ENCODE results near the gene CPLX1.

The CPLX1 gene

GRCh38 chr4:763191-763810, 62.6 kb downstream of the CPLX1 start:
- Histone ChIP-seq H2BK5ac (ENCODE audit: low read length) (no peak overlapping the region), H3K4me2 (ENCODE audit: insufficient read depth, low read length, poor library complexity, severe bottlenecking) (no peak overlapping the region), H2BK15ac (ENCODE audit: low read length) (no peak overlapping the region), H3K27me3 (ENCODE audit: control insufficient read depth in 3 of 3, insufficient read depth in 3 of 3, low read depth in 1 of 3, low read length in 3 of 3) (no peaks in the 10 kb centered on the region), H3K14ac (ENCODE audit: low read length) (no peak overlapping the region), H2BK12ac (ENCODE audit: low read length) (no peak overlapping the region), H2BK120ac (ENCODE audit: low read depth, low read length) (no peak overlapping the region), H4K91ac (ENCODE audit: low read depth, low read length, poor library complexity) (no peak overlapping the region), H3K23ac (ENCODE audit: low read depth, low read length, poor library complexity) (peak overlapping the region; percentile 56), H3K27ac (replicated peaks; ENCODE audit: low read length) (no peak overlapping the region), H3K4ac (ENCODE audit: low read length) (no peak overlapping the region), H3K18ac (ENCODE audit: low read length) (no peak overlapping the region), H3K79me1 (ENCODE audit: low read depth, low read length) (peaks cover 3% of the 10 kb centered on the region), H3K36me3 (replicated peaks in 1 of 2; ENCODE audit: control insufficient read depth in 2 of 2, insufficient read depth in 2 of 2, low read length in 2 of 2) (peaks cover 65 to 85% of the 10 kb centered on the region in 2 donors), H3K9ac (ENCODE audit: low read depth, low read length, poor library complexity) (no peak overlapping the region), H2AFZ (ENCODE audit: low read length) (no peak overlapping the region), H3K4me1 (ENCODE audit: control insufficient read depth in 2 of 2, insufficient read depth in 1 of 2, low read depth in 1 of 2, low read length in 2 of 2) (no peaks in the 10 kb centered on the region), H3K4me3 (ENCODE audit: low read length in 2 of 2) (no peak overlapping the region), H2AK5ac (ENCODE audit: low read depth, low read length) (no peak overlapping the region), H3K9me3 (replicated peaks in 1 of 2; ENCODE audit: control insufficient read depth in 2 of 2, insufficient read depth in 1 of 2, low read depth in 1 of 2, low read length in 2 of 2) (peaks cover 26 to 53% of the 10 kb centered on the region in 2 donors), H4K8ac (ENCODE audit: low read depth, low read length) (no peak overlapping the region)
- DNase-seq (ENCODE audit: low spot score): no peak
- WGBS, 2 donors (ENCODE audit: extremely low coverage in 2 of 2, insufficient read length in 2 of 2, insufficient replicate concordance in 1 of 2): no CpG with 5 or more reads among the region's 23 CpGs

GRCh38 chr4:762211-763190, 63.4 kb downstream of the CPLX1 start:
- H3K36me3 ChIP-seq (replicated peaks in 1 of 2; ENCODE audit: control insufficient read depth in 2 of 2, insufficient read depth in 2 of 2, low read length in 2 of 2): peaks cover 62 to 83% of the 10 kb centered on the region in 2 donors
- no peak overlapping the region for H2BK5ac ChIP-seq (ENCODE audit: low read length)
- H4K91ac ChIP-seq (ENCODE audit: low read depth, low read length, poor library complexity): no peak overlapping the region
- WGBS, 2 donors (ENCODE audit: extremely low coverage in 2 of 2, insufficient read length in 2 of 2, insufficient replicate concordance in 1 of 2): no CpG with 5 or more reads among the region's 24 CpGs
- H3K18ac ChIP-seq (ENCODE audit: low read length): no peak overlapping the region
- H2BK12ac ChIP-seq (ENCODE audit: low read length): no peak overlapping the region
- peaks cover 26 to 50% of the 10 kb centered on the region in 2 donors for H3K9me3 ChIP-seq (replicated peaks in 1 of 2; ENCODE audit: control insufficient read depth in 2 of 2, insufficient read depth in 1 of 2, low read depth in 1 of 2, low read length in 2 of 2)
- H2AK5ac ChIP-seq (ENCODE audit: low read depth, low read length): no peak overlapping the region
- no peak overlapping the region for H3K4me3 ChIP-seq (ENCODE audit: low read length in 2 of 2)
- peaks cover 3% of the 10 kb centered on the region for H3K79me1 ChIP-seq (ENCODE audit: low read depth, low read length)
- no peak overlapping the region for H3K9ac ChIP-seq (ENCODE audit: low read depth, low read length, poor library complexity)
- no peak overlapping the region for H3K14ac ChIP-seq (ENCODE audit: low read length)
- H4K8ac ChIP-seq (ENCODE audit: low read depth, low read length): no peak overlapping the region
- H3K23ac ChIP-seq (ENCODE audit: low read depth, low read length, poor library complexity): no peak overlapping the region
- H3K4me2 ChIP-seq (ENCODE audit: insufficient read depth, low read length, poor library complexity, severe bottlenecking): no peak overlapping the region
- no peak overlapping the region for H3K4ac ChIP-seq (ENCODE audit: low read length)
- DNase-seq (ENCODE audit: low spot score): no peak
- no peak overlapping the region for H2AFZ ChIP-seq (ENCODE audit: low read length)
- no peaks in the 10 kb centered on the region for H3K4me1 ChIP-seq (ENCODE audit: control insufficient read depth in 2 of 2, insufficient read depth in 1 of 2, low read depth in 1 of 2, low read length in 2 of 2)
- H2BK15ac ChIP-seq (ENCODE audit: low read length): no peak overlapping the region
- H3K27ac ChIP-seq (replicated peaks; ENCODE audit: low read length): no peak overlapping the region
- H2BK120ac ChIP-seq (ENCODE audit: low read depth, low read length): no peak overlapping the region
- no peaks in the 10 kb centered on the region for H3K27me3 ChIP-seq (ENCODE audit: control insufficient read depth in 3 of 3, insufficient read depth in 3 of 3, low read depth in 1 of 3, low read length in 3 of 3)

GRCh38 chr4:761739-762138, 64.2 kb downstream of the CPLX1 start:
- Histone ChIP-seq H3K36me3 (replicated peaks in 1 of 2; ENCODE audit: control insufficient read depth in 2 of 2, insufficient read depth in 2 of 2, low read length in 2 of 2) (peaks cover 62 to 83% of the 10 kb centered on the region in 2 donors), H4K91ac (ENCODE audit: low read depth, low read length, poor library complexity) (no peak overlapping the region)
- no CpG with 5 or more reads among the region's 14 CpGs for WGBS, 2 donors (ENCODE audit: extremely low coverage in 2 of 2, insufficient read length in 2 of 2, insufficient replicate concordance in 1 of 2)

GRCh38 chr4:761086-761485, 64.8 kb downstream of the CPLX1 start:
- Histone ChIP-seq H3K4me3 (ENCODE audit: low read length in 2 of 2) (no peak overlapping the region), H3K14ac (ENCODE audit: low read length) (no peak overlapping the region), H2AFZ (ENCODE audit: low read length) (no peak overlapping the region), H2AK5ac (ENCODE audit: low read depth, low read length) (no peak overlapping the region), H2BK12ac (ENCODE audit: low read length) (no peak overlapping the region), H3K36me3 (replicated peaks in 1 of 2; ENCODE audit: control insufficient read depth in 2 of 2, insufficient read depth in 2 of 2, low read length in 2 of 2) (peaks cover 58 to 83% of the 10 kb centered on the region in 2 donors), H2BK5ac (ENCODE audit: low read length) (no peak overlapping the region), H3K4me2 (ENCODE audit: insufficient read depth, low read length, poor library complexity, severe bottlenecking) (no peak overlapping the region), H2BK120ac (ENCODE audit: low read depth, low read length) (no peak overlapping the region), H4K91ac (ENCODE audit: low read depth, low read length, poor library complexity) (no peak overlapping the region), H3K27me3 (ENCODE audit: control insufficient read depth in 3 of 3, insufficient read depth in 3 of 3, low read depth in 1 of 3, low read length in 3 of 3) (no peaks in the 10 kb centered on the region), H3K4ac (ENCODE audit: low read length) (no peak overlapping the region), H3K27ac (replicated peaks; ENCODE audit: low read length) (no peak overlapping the region), H3K18ac (ENCODE audit: low read length) (no peak overlapping the region), H4K8ac (ENCODE audit: low read depth, low read length) (no peak overlapping the region), H3K4me1 (ENCODE audit: control insufficient read depth in 2 of 2, insufficient read depth in 1 of 2, low read depth in 1 of 2, low read length in 2 of 2) (no peaks in the 10 kb centered on the region), H2BK15ac (ENCODE audit: low read length) (no peak overlapping the region), H3K9me3 (replicated peaks in 1 of 2; ENCODE audit: control insufficient read depth in 2 of 2, insufficient read depth in 1 of 2, low read depth in 1 of 2, low read length in 2 of 2) (peaks cover 35 to 49% of the 10 kb centered on the region in 2 donors), H3K9ac (ENCODE audit: low read depth, low read length, poor library complexity) (no peak overlapping the region), H3K23ac (ENCODE audit: low read depth, low read length, poor library complexity) (no peak overlapping the region), H3K79me1 (ENCODE audit: low read depth, low read length) (peaks cover 6% of the 10 kb centered on the region)
- WGBS, 2 donors (ENCODE audit: extremely low coverage in 2 of 2, insufficient read length in 2 of 2, insufficient replicate concordance in 1 of 2): no CpG with 5 or more reads among the region's 14 CpGs
- no peak for DNase-seq (ENCODE audit: low spot score)

More at GRCh38 chr4:761739-762138, 64.2 kb downstream of the CPLX1 start:
- no peak overlapping the region for H2BK5ac ChIP-seq (ENCODE audit: low read length)
- peak overlapping the region; percentile 31 for H3K18ac ChIP-seq (ENCODE audit: low read length)
- H3K79me1 ChIP-seq (ENCODE audit: low read depth, low read length): peaks cover 6% of the 10 kb centered on the region
- DNase-seq (ENCODE audit: low spot score): no peak
- H3K4ac ChIP-seq (ENCODE audit: low read length): no peak overlapping the region
- H3K14ac ChIP-seq (ENCODE audit: low read length): no peak overlapping the region
- no peak overlapping the region for H3K4me2 ChIP-seq (ENCODE audit: insufficient read depth, low read length, poor library complexity, severe bottlenecking)
- no peak overlapping the region for H3K4me3 ChIP-seq (ENCODE audit: low read length in 2 of 2)
- H2BK12ac ChIP-seq (ENCODE audit: low read length): no peak overlapping the region
- H3K9ac ChIP-seq (ENCODE audit: low read depth, low read length, poor library complexity): no peak overlapping the region
- H2AFZ ChIP-seq (ENCODE audit: low read length): no peak overlapping the region
- H3K27me3 ChIP-seq (ENCODE audit: control insufficient read depth in 3 of 3, insufficient read depth in 3 of 3, low read depth in 1 of 3, low read length in 3 of 3): no peaks in the 10 kb centered on the region
- H3K9me3 ChIP-seq (replicated peaks in 1 of 2; ENCODE audit: control insufficient read depth in 2 of 2, insufficient read depth in 1 of 2, low read depth in 1 of 2, low read length in 2 of 2): peaks cover 33 to 51% of the 10 kb centered on the region in 2 donors
- no peak overlapping the region for H2BK15ac ChIP-seq (ENCODE audit: low read length)
- no peak overlapping the region for H3K23ac ChIP-seq (ENCODE audit: low read depth, low read length, poor library complexity)
- H3K27ac ChIP-seq (replicated peaks; ENCODE audit: low read length): no peak overlapping the region
- no peaks in the 10 kb centered on the region for H3K4me1 ChIP-seq (ENCODE audit: control insufficient read depth in 2 of 2, insufficient read depth in 1 of 2, low read depth in 1 of 2, low read length in 2 of 2)
- no peak overlapping the region for H2BK120ac ChIP-seq (ENCODE audit: low read depth, low read length)
- H4K8ac ChIP-seq (ENCODE audit: low read depth, low read length): no peak overlapping the region
- H2AK5ac ChIP-seq (ENCODE audit: low read depth, low read length): no peak overlapping the region

All from neuronal stem cell (in vitro differentiated cells).